GM12878 (cell line): ENCODE results near the gene MFSD12. TPM values are rescaled to one million over a fixed set of nuclear protein-coding genes. Genes with fewer than 3 reads are reported as not detected.

ENCODE experiments used
- ATAC-seq: fragments of 200-7000 bp; cut with Tn5 transposase; 3 replicates; pipeline ENCODE4 v1.9.1; 2020; ENCODE audit warnings: mild to moderate bottlenecking, moderate library complexity
- BruUV-seq: library from RNA; stranded (reverse); fragments of 400-500 nt; replicated peaks from 2 replicates; lab custom pipeline; 2021; lab: Mats Ljungman, UMichigan
- CTCF ChIA-PET: fragments of 300-600 bp; sonication (Branson Sonifier 250); formaldehyde crosslinking; extraction: SDS; loops from one replicate; lab custom pipeline; 2021; ENCODE audit warnings: inconsistent platforms; lab: Yijun Ruan, JAX
- POLR2A ChIA-PET: fragments of 350-600 bp; formaldehyde crosslinking; extraction: SDS; loops from one replicate; lab custom pipeline; 2021; ENCODE audit warnings: inconsistent platforms; lab: Charles Lee
- RAD21 ChIA-PET: fragments of 300-600 bp; sonication (Branson Sonifier 250); formaldehyde crosslinking; loops from one replicate; lab custom pipeline; 2023; ENCODE audit warnings: antibody characterized with exemption; ENCODE audit not compliant: unreplicated experiment; lab: Charles Lee
- SMC1A ChIA-PET: fragments of 300-600 bp; sonication (Branson Sonifier 250); formaldehyde crosslinking; loops from one replicate; lab custom pipeline; 2023; ENCODE audit not compliant: unreplicated experiment, uncharacterized antibody; lab: Charles Lee
- DNase-seq: peaks from one replicate; pipeline ENCODE4 v3.0.0-alpha.2; 2011; ENCODE audit warnings: low read depth, low spot score
- FAIRE-seq: peaks from 3 replicates; lab custom pipeline; 2011; peaks lifted over from hg19 to GRCh38; lab: Jason Lieb, UNC
- H2AFZ ChIP-seq: 2 replicates; pipeline ENCODE4 v1.6.0; 2011; ENCODE audit warnings: low read depth, low read length, control low read depth; ENCODE audit not compliant: control insufficient read depth
- H3K27ac ChIP-seq: 2 replicates; pipeline ENCODE4 v1.5.1; 2011; ENCODE audit warnings: control low read depth; ENCODE audit not compliant: control insufficient read depth, insufficient read depth
- H3K27me3 ChIP-seq, 2 experiments: replicated peaks in 1 of 2; 2 replicates each; pipeline versions ENCODE4 v1.6.0 to v1.6.1; 2011; ENCODE audit warnings: low read length in 1 of 2; ENCODE audit not compliant: control insufficient read depth in 2 of 2, insufficient read depth in 2 of 2
- H3K36me3 ChIP-seq, 2 experiments: 2 replicates each; pipeline ENCODE4 v1.5.1; 2011; ENCODE audit warnings: low read length in 1 of 2; ENCODE audit not compliant: control insufficient read depth in 2 of 2, insufficient read depth in 2 of 2
- H3K4me1 ChIP-seq: 2 replicates; pipeline ENCODE4 v1.6.1; 2011; ENCODE audit warnings: mild to moderate bottlenecking, low read length, moderate library complexity, mixed read lengths; ENCODE audit not compliant: control insufficient read depth, insufficient read depth
- H3K4me2 ChIP-seq: 2 replicates; pipeline ENCODE4 v1.6.0; 2011; ENCODE audit warnings: control low read depth; ENCODE audit not compliant: control insufficient read depth, insufficient read depth
- H3K4me3 ChIP-seq: fragments of 200-600 bp; sonication (generic); 2 replicates; pipeline ENCODE4 v1.5.1; 2016
- H3K79me2 ChIP-seq: 2 replicates; pipeline ENCODE4 v1.6.0; 2011; ENCODE audit warnings: low read length; ENCODE audit not compliant: control insufficient read depth, insufficient read depth
- H3K9ac ChIP-seq: 2 replicates; pipeline ENCODE4 v1.8.0; 2011; ENCODE audit warnings: low read length, control low read depth, mixed read lengths; ENCODE audit not compliant: control insufficient read depth, insufficient read depth
- H3K9me3 ChIP-seq: replicated peaks from 3 replicates; pipeline ENCODE4 v1.5.1; 2011; ENCODE audit warnings: mild to moderate bottlenecking, low read length; ENCODE audit not compliant: control insufficient read depth, insufficient read depth
- H4K20me1 ChIP-seq: 2 replicates; pipeline ENCODE4 v1.6.0; 2011; ENCODE audit not compliant: control insufficient read depth, insufficient read depth
- CHD4 ChIP-seq: fragments of 200-600 bp; sonication (generic); IDR thresholded peaks from 2 replicates; pipeline ENCODE4 v1.6.1; 2016; ENCODE audit warnings: mild to moderate bottlenecking
- DPF2 ChIP-seq: fragments of 450-650 bp; IDR thresholded peaks from 2 replicates; pipeline ENCODE4 v1.6.1; 2017; ENCODE audit warnings: mild to moderate bottlenecking
- POLR2A ChIP-seq: IDR thresholded peaks from 2 replicates; pipeline ENCODE4 v1.6.1; 2011; ENCODE audit warnings: low read depth, mild to moderate bottlenecking, low read length
- POLR2AphosphoS2 ChIP-seq: IDR thresholded peaks from 2 replicates; pipeline ENCODE4 v1.6.1; 2011; ENCODE audit warnings: low read depth, mild to moderate bottlenecking, low read length, improper control_type of control experiment, moderate library complexity
- RFX5 ChIP-seq: IDR thresholded peaks from 2 replicates; pipeline ENCODE4 v1.6.1; 2011; ENCODE audit warnings: low read depth, low read length, improper control_type of control experiment
- TARDBP ChIP-seq: IDR thresholded peaks from 2 replicates; pipeline ENCODE4 v1.6.1; 2016; ENCODE audit warnings: borderline replicate concordance
- ZNF274 ChIP-seq: IDR thresholded peaks from one replicate; pipeline ENCODE4 v1.8.0; 2011; ENCODE audit not compliant: insufficient read length, insufficient read depth
- WGBS: methylation state at CpG from one replicate; pipeline ENCODE4 v1.1.6; 2016; ENCODE audit warnings: low lambda C conversion rate; ENCODE audit not compliant: insufficient replicate concordance, insufficient coverage; ENCODE audit errors: missing lambda C conversion rate; 5-methylcytosine and 5-hydroxymethylcytosine counted together
- in situ Hi-C: fragments of 300-500 bp; cut with MboI; formaldehyde crosslinking; loops from 9 replicates; pipeline ENCODE4 v1.14.3; 2018; ENCODE audit warnings: mixed read lengths
- intact Hi-C: fragments of 100-400 bp; cut with micrococcal nuclease; formaldehyde crosslinking; loops from one replicate; pipeline ENCODE4 v1.14.2; 2022; ENCODE audit not compliant: unreplicated experiment
- polyA plus RNA-seq, 11 experiments: library from polyadenylated mRNA; depleted of rRNA in 4 of 11; unstranded in 6 of 11; stranded (reverse) in 5 of 11; fragments of >200 nt; fragmentation: Nextera tagmentation in 4 of 11; fragmentation: Illumina TruSeq in 1 of 11; extraction: Ambion mirVana in 4 of 11; extraction: Trizol in 1 of 11; gene quantifications; 1 replicate in 1 of 11; 2 replicates in 10 of 11; pipeline versions ENCODE4 v1.2.1 to v1.2.3, GENCODE V29; 2011 to 2016; ENCODE audit warnings: inconsistent platforms in 2 of 11, missing spikeins in 2 of 11, low read depth in 1 of 11
- total RNA-seq, 4 experiments: library from RNA; depleted of rRNA in 3 of 4; stranded (reverse); fragments of >200 nt in 3 of 4; fragmentation: Illumina TruSeq in 1 of 4; extraction: Trizol in 1 of 4; gene quantifications; 2 replicates each; pipeline versions ENCODE4 v1.2.1 to v1.2.3, GENCODE V29; 2013 to 2021
- TF ChIP-seq, protein P1 (sequence below): fragments of 450-650 bp; IDR thresholded peaks from 2 replicates; pipeline ENCODE4 v1.6.1; 2018; ENCODE audit warnings: borderline replicate concordance, mild to moderate bottlenecking; ENCODE audit not compliant: partially characterized antibody

MFSD12 gene
- total and polyA plus RNA-seq, 10 of the 15 experiments (the other 5 are each of a cell fraction or from before 2014, with no cell fraction given): 0.58 to 65.9 (median 16.8) TPM

- intact Hi-C loops (no loop called here), in situ Hi-C loops (no loop called here)
- BruUV-seq: no TSS peak
- peaks cover 9 to 27% of the 10 kb centered on the region in 2 experiments for H3K36me3 ChIP-seq
- ATAC-seq: no peak
- H3K27ac ChIP-seq: no peak overlapping the region
- no peaks in the 10 kb centered on the region for H3K9me3 ChIP-seq
- H3K4me2 ChIP-seq: no peak overlapping the region
- H3K4me1 ChIP-seq: no peaks in the 10 kb centered on the region
- no peak for FAIRE-seq
- WGBS: 99% methylated on average over 9 of the region's 14 CpGs
- H3K79me2 ChIP-seq: no peaks in the 10 kb centered on the region
- CTCF ChIA-PET: no interaction called here
- POLR2A ChIA-PET: no interaction called here
- no peak for TF ChIP-seq CHD4
- no peak for TF ChIP-seq ZNF274
- TF ChIP-seq TARDBP: no peak
- no peak for TF ChIP-seq RFX5
- TF ChIP-seq POLR2AphosphoS2: no peak
- no peak for TF ChIP-seq DPF2
- peak; percentile 7; the same call in 1 of the 2 replicates for TF ChIP-seq POLR2A
- H3K9ac ChIP-seq: no peak overlapping the region
- no peaks in the 10 kb centered on the region for H4K20me1 ChIP-seq
- H3K27me3 ChIP-seq: no peaks in the 10 kb centered on the region
- no peak overlapping the region for H2AFZ ChIP-seq
- no peak overlapping the region for H3K4me3 ChIP-seq
- SMC1A ChIA-PET: no interaction called here
- RAD21 ChIA-PET: no interaction called here
- no peak for DNase-seq
Observed at GRCh38 chr19:3535563-3535965, 21.8 kb downstream of the MFSD12 start.

- Histone ChIP-seq H3K36me3 (peaks cover 9 to 27% of the 10 kb centered on the region in 2 experiments), H4K20me1 (no peaks in the 10 kb centered on the region), H3K27me3 (no peaks in the 10 kb centered on the region), H3K27ac (no peak overlapping the region), H3K79me2 (no peaks in the 10 kb centered on the region), H3K4me2 (no peak overlapping the region), H3K4me3 (no peak overlapping the region), H3K4me1 (no peaks in the 10 kb centered on the region), H2AFZ (no peak overlapping the region), H3K9ac (no peak overlapping the region), H3K9me3 (no peaks in the 10 kb centered on the region)
- no peak for ATAC-seq
- in situ Hi-C loops (no loop called here), intact Hi-C loops (no loop called here)
- ChIA-PET POLR2A (no interaction called here), CTCF (no interaction called here), SMC1A (no interaction called here), RAD21 (no interaction called here)
- TF ChIP-seq, protein P1, sequence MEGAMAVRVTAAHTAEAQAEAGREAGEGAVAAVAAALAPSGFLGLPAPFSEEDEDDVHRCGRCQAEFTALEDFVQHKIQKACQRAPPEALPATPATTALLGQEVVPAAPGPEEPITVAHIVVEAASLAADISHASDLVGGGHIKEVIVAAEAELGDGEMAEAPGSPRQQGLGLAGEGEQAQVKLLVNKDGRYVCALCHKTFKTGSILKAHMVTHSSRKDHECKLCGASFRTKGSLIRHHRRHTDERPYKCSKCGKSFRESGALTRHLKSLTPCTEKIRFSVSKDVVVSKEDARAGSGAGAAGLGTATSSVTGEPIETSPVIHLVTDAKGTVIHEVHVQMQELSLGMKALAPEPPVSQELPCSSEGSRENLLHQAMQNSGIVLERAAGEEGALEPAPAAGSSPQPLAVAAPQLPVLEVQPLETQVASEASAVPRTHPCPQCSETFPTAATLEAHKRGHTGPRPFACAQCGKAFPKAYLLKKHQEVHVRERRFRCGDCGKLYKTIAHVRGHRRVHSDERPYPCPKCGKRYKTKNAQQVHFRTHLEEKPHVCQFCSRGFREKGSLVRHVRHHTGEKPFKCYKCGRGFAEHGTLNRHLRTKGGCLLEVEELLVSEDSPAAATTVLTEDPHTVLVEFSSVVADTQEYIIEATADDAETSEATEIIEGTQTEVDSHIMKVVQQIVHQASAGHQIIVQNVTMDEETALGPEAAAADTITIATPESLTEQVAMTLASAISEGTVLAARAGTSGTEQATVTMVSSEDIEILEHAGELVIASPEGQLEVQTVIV: no peak
- TF ChIP-seq POLR2A: peak; percentile 21; the same call in 1 of the 2 replicates
- no peak for DNase-seq
- no TSS peak for BruUV-seq
- over 99% methylated on average over 9 of the region's 9 CpGs for WGBS
- FAIRE-seq: no peak
Observed at GRCh38 chr19:3535235-3535535, 22.2 kb downstream of the MFSD12 start.
